PFSK-1 (cell line): ENCODE results near the gene NAV2.

Source experiments
- FOXP2 ChIP-seq: optimal IDR thresholded peaks from 2 replicates; pipeline ENCODE3; 2011; ENCODE audit warnings: borderline replicate concordance, control low read depth, inconsistent platforms; ENCODE audit not compliant: insufficient read depth; ENCODE audit errors: extremely low read length, extremely low read depth
- POLR2AphosphoS5 ChIP-seq: IDR thresholded peaks from 2 replicates; pipeline ENCODE4 v1.6.1; 2012; ENCODE audit warnings: low read depth, mild to moderate bottlenecking, control low read depth, low read length, moderate library complexity
- TAF1 ChIP-seq: IDR thresholded peaks from 2 replicates; pipeline ENCODE4 v1.6.1; 2012; ENCODE audit warnings: low read length, control low read depth, borderline replicate concordance; ENCODE audit not compliant: insufficient read depth

GRCh38 chr11:20059587-20060021 lies 347.0 kb downstream of the NAV2 start:
- TF ChIP-seq POLR2AphosphoS5 (no peak), FOXP2 (no peak), TAF1 (no peak)
